Gastroesophageal sphincter (tissue), 4 donors: ENCODE data around the gene ALK. TPM values are rescaled to one million over a fixed set of nuclear protein-coding genes. Genes with fewer than 3 reads are reported as not detected.

Experiments used
- ATAC-seq: fragments of 150-250 bp; one replicate; pipeline ENCODE4 v1.9.1; 2016; ENCODE audit warnings: mild to moderate bottlenecking, moderate library complexity
- H3K27ac ChIP-seq, 4 donors: fragments of 200-600 bp; sonication (generic) in 3 of 4; 1 replicate in 3 of 4; 2 replicates in 1 of 4; pipeline ENCODE4 v1.5.1; 2016 to 2019
- H3K27me3 ChIP-seq: fragments of 200-600 bp; sonication (generic); one replicate; pipeline ENCODE4 v1.5.1; 2019
- H3K36me3 ChIP-seq, 2 donors: fragments of 200-600 bp; sonication (generic); one replicate each; pipeline ENCODE4 v1.5.1; 2019; ENCODE audit warnings: control low read depth in 1 of 2
- H3K4me1 ChIP-seq, 3 donors: fragments of 200-600 bp; sonication (generic); 1 replicate in 2 of 3; 2 replicates in 1 of 3; pipeline ENCODE4 v1.5.1; 2016 to 2019; ENCODE audit warnings: control low read depth in 2 of 3
- H3K4me3 ChIP-seq, 2 donors: fragments of 200-600 bp; sonication (generic); one replicate each; pipeline ENCODE4 v1.5.1; 2019; ENCODE audit warnings: mild to moderate bottlenecking in 1 of 2, moderate library complexity in 1 of 2
- H3K9me3 ChIP-seq, 3 donors: fragments of 200-600 bp; sonication (generic); one replicate each; pipeline ENCODE4 v1.5.1; 2017 to 2019; ENCODE audit warnings: control low read depth in 2 of 3
- EP300 ChIP-seq: sonication (generic); formaldehyde crosslinking; IDR thresholded peaks from one replicate; pipeline ENCODE4 v1.6.1; 2017; ENCODE audit warnings: antibody characterized with exemption, mild to moderate bottlenecking
- POLR2A ChIP-seq, 2 donors: fragments of 450-650 bp; IDR thresholded peaks; one replicate each; pipeline ENCODE4 v1.6.1; 2017; ENCODE audit warnings: antibody characterized with exemption in 2 of 2, mild to moderate bottlenecking in 2 of 2, moderate library complexity in 1 of 2
- POLR2AphosphoS5 ChIP-seq: sonication (generic); formaldehyde crosslinking; IDR thresholded peaks from one replicate; pipeline ENCODE4 v1.6.1; 2017; ENCODE audit warnings: antibody characterized with exemption
- WGBS, 2 donors: methylation state at CpG; one replicate each; pipeline ENCODE4 v1.1.5; 2018; ENCODE audit warnings: low coverage in 1 of 2; 5-methylcytosine and 5-hydroxymethylcytosine counted together
- total RNA-seq, 4 donors: library from RNA; depleted of rRNA; stranded (reverse); fragments of >200 nt; gene quantifications; one replicate each; pipeline ENCODE4 v1.1.0, GENCODE V29; 2016
- TF ChIP-seq, protein P1 (sequence below), 4 experiments: fragments of 200-600 bp in 2 of 4; fragments of 450-650 bp in 2 of 4; sonication (generic) in 1 of 4; IDR thresholded peaks; one replicate each; pipeline ENCODE4 v1.5.1; 2017 to 2019; ENCODE audit warnings: antibody characterized with exemption in 4 of 4, mild to moderate bottlenecking in 2 of 4, moderate library complexity in 2 of 4

ALK gene
- total RNA-seq, 4 donors from 2014 or later: 0.94 to 1.6 (median 1.1) TPM

DNA sequence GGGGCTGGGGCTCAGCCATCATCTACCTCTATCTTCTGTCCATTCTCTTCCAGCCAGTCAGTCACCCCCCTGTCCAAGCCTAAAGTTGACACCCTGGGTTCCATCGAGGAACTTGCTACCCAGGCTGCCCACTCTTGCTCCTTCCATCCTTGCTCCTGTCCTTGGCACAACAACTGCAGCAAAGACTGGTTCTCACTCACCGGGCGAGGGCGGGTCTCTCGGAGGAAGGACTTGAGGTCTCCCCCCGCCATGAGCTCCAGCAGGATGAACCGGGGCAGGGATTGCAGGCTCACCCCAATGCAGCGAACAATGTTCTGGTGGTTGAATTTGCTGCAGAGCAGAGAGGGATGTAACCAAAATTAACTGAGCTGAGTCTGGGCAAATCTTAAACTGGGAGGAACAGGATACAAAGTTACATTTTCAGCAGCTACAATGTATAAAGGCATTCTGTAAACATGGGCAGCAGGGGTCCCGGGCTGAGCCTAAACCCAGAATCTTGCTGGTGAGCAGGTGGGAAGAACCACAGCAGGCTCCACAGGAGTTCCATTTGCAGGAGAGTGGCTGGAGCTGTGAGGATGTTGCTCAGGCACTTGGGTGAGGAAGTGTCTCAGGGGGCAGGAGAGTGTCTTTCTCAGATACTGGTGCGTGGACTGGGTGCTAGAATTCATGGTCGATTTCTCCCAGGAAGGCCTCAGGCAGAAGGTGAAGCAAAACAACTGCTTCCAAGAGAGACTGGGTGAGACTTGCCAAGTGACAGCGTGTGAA, 700.7 kb downstream of the ALK start:
- no peak for ATAC-seq
- WGBS, 2 donors: 71 to 100% methylated on average over 1 to 6 of the region's 12 CpGs

DNA sequence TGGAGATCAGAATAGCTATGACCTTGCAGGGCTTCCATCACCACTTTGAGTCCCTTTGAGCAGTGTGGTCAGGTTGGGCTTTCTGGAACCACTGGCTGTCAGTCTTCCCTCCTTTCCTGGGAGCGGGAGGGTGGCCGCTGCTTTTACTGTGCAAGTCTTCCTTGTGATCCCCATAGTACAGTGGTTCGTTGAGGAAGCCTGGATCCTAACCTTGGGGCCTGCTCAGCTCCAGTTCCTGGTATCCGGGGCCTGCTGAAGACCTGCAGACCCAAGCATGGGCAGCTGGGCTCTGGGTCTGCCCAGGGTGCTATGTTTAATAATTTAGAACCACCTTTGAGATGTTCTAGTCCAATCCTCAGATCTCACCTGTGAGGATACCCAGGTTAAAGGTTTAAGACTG, 702.0 kb downstream of the ALK start:
- no peaks in the 10 kb centered on the region for H3K27me3 ChIP-seq
- H3K27ac ChIP-seq: no peak overlapping the region
- H3K9me3 ChIP-seq: no peaks in the 10 kb centered on the region
- TF ChIP-seq POLR2A (IDR thresholded peaks at IDR 0.05) (no peak), POLR2AphosphoS5 (no peak), EP300 (no peak)
- TF ChIP-seq, protein P1, sequence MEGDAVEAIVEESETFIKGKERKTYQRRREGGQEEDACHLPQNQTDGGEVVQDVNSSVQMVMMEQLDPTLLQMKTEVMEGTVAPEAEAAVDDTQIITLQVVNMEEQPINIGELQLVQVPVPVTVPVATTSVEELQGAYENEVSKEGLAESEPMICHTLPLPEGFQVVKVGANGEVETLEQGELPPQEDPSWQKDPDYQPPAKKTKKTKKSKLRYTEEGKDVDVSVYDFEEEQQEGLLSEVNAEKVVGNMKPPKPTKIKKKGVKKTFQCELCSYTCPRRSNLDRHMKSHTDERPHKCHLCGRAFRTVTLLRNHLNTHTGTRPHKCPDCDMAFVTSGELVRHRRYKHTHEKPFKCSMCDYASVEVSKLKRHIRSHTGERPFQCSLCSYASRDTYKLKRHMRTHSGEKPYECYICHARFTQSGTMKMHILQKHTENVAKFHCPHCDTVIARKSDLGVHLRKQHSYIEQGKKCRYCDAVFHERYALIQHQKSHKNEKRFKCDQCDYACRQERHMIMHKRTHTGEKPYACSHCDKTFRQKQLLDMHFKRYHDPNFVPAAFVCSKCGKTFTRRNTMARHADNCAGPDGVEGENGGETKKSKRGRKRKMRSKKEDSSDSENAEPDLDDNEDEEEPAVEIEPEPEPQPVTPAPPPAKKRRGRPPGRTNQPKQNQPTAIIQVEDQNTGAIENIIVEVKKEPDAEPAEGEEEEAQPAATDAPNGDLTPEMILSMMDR (IDR thresholded peaks at IDR 0.05): no peak
- no peaks in the 10 kb centered on the region for H3K4me1 ChIP-seq
- no CpG with 5 or more reads among the region's 4 CpGs for WGBS, 2 donors
- no peak overlapping the region for H3K4me3 ChIP-seq
- ATAC-seq: no peak
- H3K36me3 ChIP-seq: no peaks in the 10 kb centered on the region

More for the DNA sequence above, 700.7 kb downstream of the ALK start:
- Histone ChIP-seq H3K36me3 (no peaks in the 10 kb centered on the region), H3K4me3 (no peak overlapping the region), H3K4me1 (no peaks in the 10 kb centered on the region), H3K27ac (no peak overlapping the region), H3K27me3 (peaks cover 12% of the 10 kb centered on the region), H3K9me3 (no peaks in the 10 kb centered on the region)
- TF ChIP-seq EP300 (no peak), POLR2A (IDR thresholded peaks at IDR 0.05) (no peak), POLR2AphosphoS5 (no peak)
- TF ChIP-seq, protein P1 (IDR thresholded peaks at IDR 0.05): no peak

DNA sequence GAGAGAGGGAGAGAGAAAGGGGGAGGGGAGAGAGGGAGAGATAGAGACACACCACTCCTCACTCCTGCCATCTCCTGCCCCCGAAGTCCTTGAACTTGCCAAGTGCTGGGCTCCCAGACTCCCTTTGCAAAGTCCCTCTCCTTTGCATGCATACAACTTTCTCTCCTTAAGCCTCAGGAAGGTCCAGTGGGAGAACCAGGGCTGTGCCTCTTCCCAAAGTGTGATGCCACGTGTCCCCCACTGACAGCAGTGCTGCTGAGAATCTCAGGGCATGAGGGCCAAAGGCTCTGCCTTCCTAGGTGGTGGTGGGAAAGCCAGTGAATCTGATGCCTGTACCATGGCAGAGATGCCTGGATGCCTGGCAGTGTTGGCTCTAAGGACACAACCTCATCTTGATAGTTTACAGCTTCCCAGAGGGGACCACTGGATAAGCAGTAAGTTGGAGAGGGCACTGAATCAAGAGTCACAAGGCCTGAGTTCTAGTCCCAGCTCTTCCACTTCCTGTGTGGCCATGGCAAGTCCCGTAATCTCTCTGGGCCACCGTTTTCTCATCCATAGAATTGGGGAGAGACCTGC, 702.7 kb downstream of the ALK start:
- TF ChIP-seq POLR2AphosphoS5 (no peak), POLR2A (IDR thresholded peaks at IDR 0.05) (no peak), EP300 (no peak)
- TF ChIP-seq, protein P1 (IDR thresholded peaks at IDR 0.05): no peak
- no peaks in the 10 kb centered on the region for H3K36me3 ChIP-seq
- H3K27ac ChIP-seq: no peak overlapping the region
- WGBS, 2 donors: 76 to 88% methylated on average over 2 of the region's 4 CpGs
- no peaks in the 10 kb centered on the region for H3K27me3 ChIP-seq
- no peaks in the 10 kb centered on the region for H3K4me1 ChIP-seq
- H3K9me3 ChIP-seq: no peaks in the 10 kb centered on the region
- no peak overlapping the region for H3K4me3 ChIP-seq
- no peak for ATAC-seq

DNA sequence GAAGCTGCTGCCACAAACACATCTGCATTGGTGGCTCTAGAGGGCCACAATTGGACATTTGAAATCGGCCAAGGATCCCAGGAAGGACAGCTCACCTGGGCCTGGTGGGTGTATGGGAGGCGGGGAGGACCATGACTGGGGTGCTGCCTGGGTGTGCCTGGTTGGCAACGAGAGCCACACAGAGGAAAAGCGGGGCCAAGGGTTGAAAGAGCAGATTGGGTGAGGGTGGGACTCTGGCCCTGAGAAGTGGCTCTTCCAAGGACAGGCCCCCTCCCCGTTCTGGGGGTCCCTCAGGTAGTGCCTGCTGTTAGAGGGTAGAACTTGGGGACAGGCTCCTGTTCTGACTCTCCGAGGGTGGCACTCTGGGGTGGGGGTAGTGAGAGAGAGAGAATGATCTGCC, 703.3 kb downstream of the ALK start:
- TF ChIP-seq POLR2AphosphoS5 (no peak), POLR2A (IDR thresholded peaks at IDR 0.05) (no peak), EP300 (no peak)
- TF ChIP-seq, protein P1 (IDR thresholded peaks at IDR 0.05): no peak
- H3K4me1 ChIP-seq: no peaks in the 10 kb centered on the region
- no peak overlapping the region for H3K4me3 ChIP-seq
- H3K27me3 ChIP-seq: no peaks in the 10 kb centered on the region
- no peak overlapping the region for H3K27ac ChIP-seq
- no peaks in the 10 kb centered on the region for H3K9me3 ChIP-seq
- no peak for ATAC-seq
- H3K36me3 ChIP-seq: no peaks in the 10 kb centered on the region
- 72 to 75% methylated on average over 3 of the region's 6 CpGs for WGBS, 2 donors

DNA sequence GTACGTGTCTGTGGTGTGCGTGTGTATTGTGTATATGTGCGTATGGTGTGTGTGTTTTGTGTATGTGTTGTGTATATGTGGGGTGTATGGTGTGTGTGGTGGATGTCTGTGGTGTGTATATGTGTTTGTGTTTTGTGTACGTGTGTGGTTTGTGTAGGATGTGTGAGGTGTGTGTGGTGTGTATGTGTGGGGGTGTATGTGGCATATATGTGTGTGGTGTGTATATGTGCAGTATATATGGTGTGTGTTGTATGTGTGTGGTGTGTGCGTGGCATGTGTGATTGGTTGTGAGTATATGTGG, 704.8 kb downstream of the ALK start:
- TF ChIP-seq, protein P1 (IDR thresholded peaks at IDR 0.05): no peak
- TF ChIP-seq POLR2A (IDR thresholded peaks at IDR 0.05) (no peak), EP300 (no peak), POLR2AphosphoS5 (no peak)
- Histone ChIP-seq H3K4me3 (no peak overlapping the region), H3K4me1 (no peaks in the 10 kb centered on the region), H3K36me3 (no peaks in the 10 kb centered on the region), H3K27me3 (no peaks in the 10 kb centered on the region), H3K27ac (no peak overlapping the region), H3K9me3 (no peaks in the 10 kb centered on the region)
- WGBS, 2 donors: 93 to 94% methylated on average over 3 of the region's 5 CpGs
- ATAC-seq: no peak
